Loucy (cell line): ENCODE data around the gene CD4.
A peak's percentile ranks its signal among the peaks of the same experiment; 100 is the strongest.

Experiments used
- H2AFZ ChIP-seq: fragments of 200-600 bp; sonication (generic); 2 replicates; pipeline ENCODE4 v1.6.0; 2016; ENCODE audit warnings: antibody characterized with exemption, mild to moderate bottlenecking, low read length, moderate library complexity
- H3F3A ChIP-seq: fragments of 200-600 bp; 2 replicates; pipeline ENCODE4 v1.6.0; 2016; ENCODE audit warnings: antibody characterized with exemption, low read depth, mild to moderate bottlenecking
- H3K27me3 ChIP-seq: fragments of 200-600 bp; sonication (generic); 2 replicates; pipeline ENCODE4 v1.6.1; 2014; ENCODE audit warnings: low read length, mild to moderate bottlenecking; ENCODE audit not compliant: insufficient read depth, poor library complexity, severe bottlenecking
- H3K36me3 ChIP-seq: fragments of 200-600 bp; sonication (generic); 2 replicates; pipeline ENCODE4 v1.6.1; 2016; ENCODE audit warnings: low read length; ENCODE audit not compliant: insufficient read depth
- H3K4me1 ChIP-seq: fragments of 200-600 bp; sonication (generic); 2 replicates; pipeline ENCODE4 v1.5.1; 2014; ENCODE audit warnings: low read length, mild to moderate bottlenecking; ENCODE audit not compliant: insufficient read depth, poor library complexity, severe bottlenecking
- H3K4me2 ChIP-seq: fragments of 200-600 bp; sonication (generic); 2 replicates; pipeline ENCODE4 v1.6.0; 2014; ENCODE audit warnings: antibody characterized with exemption, low read length, low read depth, mild to moderate bottlenecking; ENCODE audit not compliant: poor library complexity, severe bottlenecking
- H3K4me3 ChIP-seq: fragments of 200-600 bp; sonication (generic); 2 replicates; pipeline ENCODE4 v1.5.1; 2014; ENCODE audit warnings: low read length, mild to moderate bottlenecking, mixed read lengths; ENCODE audit not compliant: poor library complexity, severe bottlenecking
- H3K79me2 ChIP-seq: fragments of 200-600 bp; sonication (generic); 2 replicates; pipeline ENCODE4 v1.6.1; 2014; ENCODE audit warnings: low read length; ENCODE audit not compliant: insufficient read depth
- H3K9ac ChIP-seq: fragments of 200-600 bp; sonication (generic); 2 replicates; pipeline ENCODE4 v1.6.0; 2014; ENCODE audit warnings: mild to moderate bottlenecking, low read depth, low read length, moderate library complexity; ENCODE audit not compliant: poor library complexity, severe bottlenecking
- H3K9me2 ChIP-seq: fragments of 200-600 bp; sonication (generic); replicated peaks from 2 replicates; pipeline ENCODE4 v1.6.1; 2016; ENCODE audit warnings: low read depth, low read length, mixed read lengths
- H3K9me3 ChIP-seq: fragments of 200-600 bp; sonication (generic); 2 replicates; pipeline ENCODE4 v1.6.1; 2014; ENCODE audit warnings: mild to moderate bottlenecking, antibody characterized with exemption, low read length, low read depth; ENCODE audit not compliant: insufficient read depth
- H4K20me1 ChIP-seq: fragments of 200-600 bp; sonication (generic); 2 replicates; pipeline ENCODE4 v1.6.0; 2014; ENCODE audit warnings: antibody characterized with exemption, low read length, mild to moderate bottlenecking; ENCODE audit not compliant: insufficient read depth, poor library complexity, severe bottlenecking
- EZH2phosphoT487 ChIP-seq: fragments of 200-600 bp; IDR thresholded peaks from 2 replicates; pipeline ENCODE4 v1.6.1; 2018; ENCODE audit warnings: antibody characterized with exemption, mild to moderate bottlenecking, moderate library complexity, borderline replicate concordance
- TF ChIP-seq, protein P1 (sequence below): fragments of 200-600 bp; sonication (generic); conservative IDR thresholded peaks from 2 replicates; pipeline ENCODE4 v1.5.1; 2014; ENCODE audit warnings: mild to moderate bottlenecking, antibody characterized with exemption, low read length

Gene CD4

DNA sequence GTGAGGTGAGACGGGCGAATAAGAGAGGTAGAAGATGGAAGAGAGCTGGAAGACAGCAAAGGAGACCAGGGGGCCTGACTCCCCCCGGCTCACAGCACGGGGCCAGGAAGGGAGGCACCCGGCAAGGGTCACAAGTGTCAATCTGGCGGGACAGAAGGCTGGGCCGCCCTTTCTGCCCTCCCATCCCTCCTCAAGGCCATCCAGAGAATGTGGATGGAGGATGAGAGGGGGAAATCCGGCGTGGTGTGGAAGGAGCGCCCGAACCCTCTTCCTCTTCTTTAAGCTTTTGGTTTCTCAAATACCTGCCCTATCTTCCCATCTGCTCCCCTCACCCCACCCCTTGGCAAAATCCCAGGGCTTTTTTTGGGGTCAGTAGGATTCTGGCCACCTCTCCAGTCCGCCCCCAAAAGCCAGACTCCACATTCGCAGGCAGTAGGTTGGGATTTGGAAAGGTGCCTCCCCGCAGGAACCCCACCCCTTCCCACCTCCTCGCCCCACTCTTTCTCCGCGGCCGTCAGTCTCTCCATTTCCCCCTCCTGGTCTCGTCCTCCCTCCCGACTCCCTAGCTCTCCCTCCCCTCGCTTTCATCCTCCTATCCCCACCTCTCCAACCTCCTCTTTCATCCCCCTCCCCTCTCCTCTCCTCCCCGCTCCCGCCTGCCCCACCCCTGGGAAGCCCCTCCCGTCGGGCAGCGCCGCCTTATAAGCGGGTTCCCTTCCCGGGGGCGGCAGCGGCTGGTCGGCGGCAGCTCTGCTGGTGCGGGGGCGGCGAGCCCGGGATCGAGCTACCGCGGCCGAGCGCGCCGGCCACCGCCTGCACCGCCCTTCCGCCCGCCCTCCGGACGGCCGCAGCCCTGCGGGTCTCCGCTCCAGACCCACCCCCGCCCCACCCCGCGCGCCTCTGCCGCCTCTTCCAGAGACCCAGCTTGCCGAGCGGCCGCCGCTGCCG, 23.4 kb upstream of the CD4 start, which contains the start of gene PTMS:
TSS of gene PTMS (plus strand) at position 730 of the 948 bp plus-strand sequence. CDS start 343 bp downstream, outside the sequence.
- H3K9me2 ChIP-seq: no peaks in the 10 kb centered on the region
- H3K9ac ChIP-seq: peak within 1 kb of the TSS; percentile 85
- H3K9me3 ChIP-seq: no peaks in the 10 kb centered on the region
- H3F3A ChIP-seq: 0 out of 2 replicates have a peak, but pooled peaks cover 5% of the 10 kb centered on the region
- H3K27me3 ChIP-seq: no peaks in the 10 kb centered on the region
- H3K4me1 ChIP-seq: peaks cover 47% of the 10 kb centered on the region
- peak within 1 kb of the TSS; percentile 94 for H3K4me2 ChIP-seq
- peaks cover 3% of the 10 kb centered on the region; the same call in 1 of the 2 replicates for H3K36me3 ChIP-seq
- peak within 1 kb of the TSS; percentile 73 for H3K4me3 ChIP-seq
- no peak for TF ChIP-seq EZH2phosphoT487
- peaks cover 19% of the 10 kb centered on the region for H4K20me1 ChIP-seq
- peaks cover 42% of the 10 kb centered on the region for H3K79me2 ChIP-seq
- H2AFZ ChIP-seq: peak within 1 kb of the TSS; percentile 83

DNA sequence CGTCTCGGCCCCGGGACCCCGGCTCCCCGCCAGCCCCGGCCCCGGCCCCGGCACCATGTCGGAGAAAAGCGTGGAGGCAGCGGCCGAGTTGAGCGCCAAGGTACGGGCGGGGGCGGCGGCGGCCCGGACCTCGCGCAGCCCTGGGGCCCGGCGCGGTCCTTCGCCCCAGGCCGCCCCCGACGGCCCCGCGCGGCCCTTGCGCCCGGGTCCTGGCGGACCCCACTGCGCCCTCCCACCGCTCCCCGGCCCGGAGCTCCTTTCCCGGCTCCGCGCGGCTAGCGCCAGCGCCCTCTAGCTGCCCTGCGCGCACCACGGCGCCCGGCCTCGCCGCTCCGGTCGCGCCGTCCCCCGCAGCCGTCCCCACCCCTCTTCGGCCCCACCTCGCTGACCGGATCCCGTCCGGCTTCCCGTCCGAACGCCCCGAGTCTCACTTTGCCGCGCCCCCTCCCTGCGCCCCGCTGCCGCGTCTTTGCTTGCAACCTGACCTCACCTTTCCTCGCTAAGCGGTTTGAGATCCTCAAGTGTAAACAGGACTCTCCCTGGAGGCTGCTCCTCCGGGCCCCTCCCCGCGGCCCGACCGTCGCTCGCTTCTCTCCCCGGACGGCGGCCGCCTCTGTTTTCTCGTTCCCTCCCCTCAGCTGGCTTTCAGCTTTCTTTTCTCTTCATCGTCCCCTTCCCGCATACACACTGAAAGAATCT, 22.5 kb upstream of the CD4 start:
- 0 out of 2 replicates have a peak, but pooled peaks cover 5% of the 10 kb centered on the region for H3F3A ChIP-seq
- H3K79me2 ChIP-seq: peaks cover 42% of the 10 kb centered on the region
- TF ChIP-seq, protein P1, sequence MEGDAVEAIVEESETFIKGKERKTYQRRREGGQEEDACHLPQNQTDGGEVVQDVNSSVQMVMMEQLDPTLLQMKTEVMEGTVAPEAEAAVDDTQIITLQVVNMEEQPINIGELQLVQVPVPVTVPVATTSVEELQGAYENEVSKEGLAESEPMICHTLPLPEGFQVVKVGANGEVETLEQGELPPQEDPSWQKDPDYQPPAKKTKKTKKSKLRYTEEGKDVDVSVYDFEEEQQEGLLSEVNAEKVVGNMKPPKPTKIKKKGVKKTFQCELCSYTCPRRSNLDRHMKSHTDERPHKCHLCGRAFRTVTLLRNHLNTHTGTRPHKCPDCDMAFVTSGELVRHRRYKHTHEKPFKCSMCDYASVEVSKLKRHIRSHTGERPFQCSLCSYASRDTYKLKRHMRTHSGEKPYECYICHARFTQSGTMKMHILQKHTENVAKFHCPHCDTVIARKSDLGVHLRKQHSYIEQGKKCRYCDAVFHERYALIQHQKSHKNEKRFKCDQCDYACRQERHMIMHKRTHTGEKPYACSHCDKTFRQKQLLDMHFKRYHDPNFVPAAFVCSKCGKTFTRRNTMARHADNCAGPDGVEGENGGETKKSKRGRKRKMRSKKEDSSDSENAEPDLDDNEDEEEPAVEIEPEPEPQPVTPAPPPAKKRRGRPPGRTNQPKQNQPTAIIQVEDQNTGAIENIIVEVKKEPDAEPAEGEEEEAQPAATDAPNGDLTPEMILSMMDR: peak; percentile 59
- no peak for TF ChIP-seq EZH2phosphoT487
- peak overlapping the region; percentile 74 for H2AFZ ChIP-seq
- H3K36me3 ChIP-seq: peaks cover 3% of the 10 kb centered on the region; the same call in 1 of the 2 replicates
- peaks cover 19% of the 10 kb centered on the region for H4K20me1 ChIP-seq
- peak overlapping the region; percentile 93 for H3K4me2 ChIP-seq
- peaks cover 47% of the 10 kb centered on the region for H3K4me1 ChIP-seq
- H3K27me3 ChIP-seq: no peaks in the 10 kb centered on the region
- H3K9ac ChIP-seq: peak overlapping the region; percentile 72
- H3K4me3 ChIP-seq: peak overlapping the region; percentile 73
- no peaks in the 10 kb centered on the region for H3K9me2 ChIP-seq
- no peaks in the 10 kb centered on the region for H3K9me3 ChIP-seq

DNA sequence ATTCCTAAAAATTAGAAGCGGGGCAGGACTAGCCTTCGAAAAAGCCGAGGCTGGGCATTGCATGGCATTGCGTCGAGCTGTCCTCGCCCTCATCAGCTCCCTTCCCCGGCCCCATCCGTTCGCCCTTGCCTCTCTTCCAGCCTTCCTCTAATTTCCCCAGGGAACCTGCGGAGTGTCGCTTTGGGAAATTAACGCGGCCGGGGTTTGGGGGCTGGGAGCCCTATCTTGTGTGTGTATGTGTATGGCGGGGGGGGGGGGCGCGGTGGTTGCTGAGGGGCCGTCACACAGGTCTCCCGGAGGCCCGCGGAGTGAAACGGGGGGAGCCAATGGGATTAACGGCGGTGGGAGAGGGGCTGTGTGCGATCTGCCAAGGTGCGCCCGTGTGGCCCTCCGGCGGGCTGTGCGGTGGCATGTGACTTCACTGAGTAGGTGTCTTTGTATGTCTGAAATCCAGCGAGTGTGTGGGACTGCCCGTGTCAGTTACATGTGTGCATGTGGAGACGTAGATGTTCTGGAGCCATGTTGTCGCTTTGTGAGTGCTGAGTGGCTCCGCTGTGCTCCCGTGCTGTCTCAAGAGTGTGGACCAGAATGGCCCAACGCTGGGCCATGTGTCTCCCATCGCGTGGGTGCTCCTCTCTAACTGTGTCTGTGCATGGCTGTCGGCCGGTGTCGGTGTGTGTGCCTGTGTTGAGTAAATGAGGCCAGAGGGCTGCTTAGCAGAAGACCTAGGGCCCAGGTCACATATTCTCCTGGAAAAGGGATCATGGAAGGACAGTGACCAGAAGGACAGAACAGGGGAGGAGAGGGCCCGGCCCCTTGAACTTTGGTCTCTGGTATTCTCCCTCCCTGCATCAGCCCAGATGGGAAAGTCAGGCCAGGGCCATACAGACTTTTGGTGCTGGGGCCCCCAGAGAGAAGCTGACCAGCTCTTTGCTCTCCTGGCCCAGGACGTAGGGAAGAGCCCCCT, 21.7 kb upstream of the CD4 start:
- Histone ChIP-seq H3K4me1 (peaks cover 47% of the 10 kb centered on the region), H2AFZ (0 out of 2 replicates have a peak overlapping the region, but pooled peaks have one; percentile 74), H3K79me2 (peaks cover 42% of the 10 kb centered on the region), H3K4me2 (peak overlapping the region; percentile 93), H3K27me3 (no peaks in the 10 kb centered on the region), H3K9ac (peak overlapping the region; percentile 72), H4K20me1 (peaks cover 19% of the 10 kb centered on the region), H3K4me3 (peak overlapping the region; percentile 73), H3K9me3 (no peaks in the 10 kb centered on the region), H3K36me3 (peaks cover 3% of the 10 kb centered on the region; the same call in 1 of the 2 replicates), H3K9me2 (no peaks in the 10 kb centered on the region), H3F3A (0 out of 2 replicates have a peak, but pooled peaks cover 5% of the 10 kb centered on the region)
- no peak for TF ChIP-seq EZH2phosphoT487
- TF ChIP-seq, protein P1: no peak
